ENCODE data around the gene PPP2R2D.

Gene PPP2R2D

DNA sequence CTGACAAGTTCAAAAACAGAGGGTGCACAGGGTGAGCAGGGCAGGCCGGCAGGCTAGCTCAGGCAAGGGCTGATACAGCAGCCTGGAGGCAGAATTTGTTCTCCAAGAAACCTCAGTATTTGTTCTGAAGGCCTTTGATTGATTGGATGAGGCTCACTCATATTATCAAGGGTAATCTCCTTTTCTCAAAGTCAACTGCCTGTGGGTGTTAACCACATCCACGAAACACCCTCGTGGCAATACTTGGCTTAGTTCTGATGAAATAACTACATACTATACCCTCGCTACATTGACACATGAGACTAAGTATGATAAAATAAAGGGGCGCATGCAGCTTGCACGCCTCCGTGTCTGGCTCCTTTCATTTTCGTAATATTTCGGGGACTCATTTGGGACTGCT, 4.4 kb upstream of the PPP2R2D start:
- ATAC-seq: no peak
- TF ChIP-seq RARB (CRISPR knock-in tag; IDR thresholded peaks at IDR 0.05) (no peak), TOX (CRISPR knock-in tag; IDR thresholded peaks at IDR 0.05; ENCODE audit: borderline replicate concordance) (no peak)
- TF ChIP-seq, protein P1, sequence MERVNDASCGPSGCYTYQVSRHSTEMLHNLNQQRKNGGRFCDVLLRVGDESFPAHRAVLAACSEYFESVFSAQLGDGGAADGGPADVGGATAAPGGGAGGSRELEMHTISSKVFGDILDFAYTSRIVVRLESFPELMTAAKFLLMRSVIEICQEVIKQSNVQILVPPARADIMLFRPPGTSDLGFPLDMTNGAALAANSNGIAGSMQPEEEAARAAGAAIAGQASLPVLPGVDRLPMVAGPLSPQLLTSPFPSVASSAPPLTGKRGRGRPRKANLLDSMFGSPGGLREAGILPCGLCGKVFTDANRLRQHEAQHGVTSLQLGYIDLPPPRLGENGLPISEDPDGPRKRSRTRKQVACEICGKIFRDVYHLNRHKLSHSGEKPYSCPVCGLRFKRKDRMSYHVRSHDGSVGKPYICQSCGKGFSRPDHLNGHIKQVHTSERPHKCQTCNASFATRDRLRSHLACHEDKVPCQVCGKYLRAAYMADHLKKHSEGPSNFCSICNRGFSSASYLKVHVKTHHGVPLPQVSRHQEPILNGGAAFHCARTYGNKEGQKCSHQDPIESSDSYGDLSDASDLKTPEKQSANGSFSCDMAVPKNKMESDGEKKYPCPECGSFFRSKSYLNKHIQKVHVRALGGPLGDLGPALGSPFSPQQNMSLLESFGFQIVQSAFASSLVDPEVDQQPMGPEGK (CRISPR knock-in tag; IDR thresholded peaks at IDR 0.05; ENCODE audit: borderline replicate concordance): no peak

DNA sequence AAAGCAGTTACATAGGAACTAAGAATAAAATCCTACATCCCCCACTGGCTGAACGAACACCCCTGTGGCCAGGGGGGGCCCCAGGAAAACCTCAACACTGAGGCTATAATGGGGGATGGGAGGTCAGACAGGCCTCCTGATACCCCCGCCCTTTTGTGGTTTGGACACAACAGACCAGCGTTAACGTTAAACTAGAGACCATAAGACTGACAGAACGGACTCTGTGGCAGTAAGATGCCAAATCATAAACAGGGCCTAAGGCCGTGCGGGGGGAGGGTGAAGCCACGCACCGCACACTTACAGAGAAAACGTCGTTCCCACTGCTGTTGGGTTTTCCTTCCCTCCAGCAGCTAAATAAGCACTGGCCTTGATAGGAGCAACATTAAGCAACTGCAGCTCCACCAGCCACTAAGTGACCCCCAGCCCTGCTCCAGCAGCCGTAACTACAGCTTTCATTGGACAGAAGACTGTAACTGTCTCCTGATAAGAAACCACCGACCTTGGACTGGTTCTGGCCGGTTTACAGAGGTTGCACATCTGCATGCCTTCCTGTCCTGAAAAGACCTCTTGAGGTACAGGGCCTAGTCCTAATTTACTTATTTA, 3.4 kb upstream of the PPP2R2D start:
- ATAC-seq: no peak
- no peak for TF ChIP-seq ZC3H10 (CRISPR knock-in tag; IDR thresholded peaks at IDR 0.05)
- no peak for TF ChIP-seq ZNF565 (CRISPR knock-in tag; conservative IDR thresholded peaks at IDR 0.05; ENCODE audit: low read depth)
- no peak for TF ChIP-seq ESRRG (CRISPR knock-in tag; IDR thresholded peaks at IDR 0.05)
- TF ChIP-seq, protein P2, sequence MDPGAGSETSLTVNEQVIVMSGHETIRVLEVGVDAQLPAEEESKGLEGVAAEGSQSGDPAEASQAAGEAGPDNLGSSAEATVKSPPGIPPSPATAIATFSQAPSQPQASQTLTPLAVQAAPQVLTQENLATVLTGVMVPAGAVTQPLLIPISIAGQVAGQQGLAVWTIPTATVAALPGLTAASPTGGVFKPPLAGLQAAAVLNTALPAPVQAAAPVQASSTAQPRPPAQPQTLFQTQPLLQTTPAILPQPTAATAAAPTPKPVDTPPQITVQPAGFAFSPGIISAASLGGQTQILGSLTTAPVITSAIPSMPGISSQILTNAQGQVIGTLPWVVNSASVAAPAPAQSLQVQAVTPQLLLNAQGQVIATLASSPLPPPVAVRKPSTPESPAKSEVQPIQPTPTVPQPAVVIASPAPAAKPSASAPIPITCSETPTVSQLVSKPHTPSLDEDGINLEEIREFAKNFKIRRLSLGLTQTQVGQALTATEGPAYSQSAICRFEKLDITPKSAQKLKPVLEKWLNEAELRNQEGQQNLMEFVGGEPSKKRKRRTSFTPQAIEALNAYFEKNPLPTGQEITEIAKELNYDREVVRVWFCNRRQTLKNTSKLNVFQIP (CRISPR knock-in tag; IDR thresholded peaks at IDR 0.05; ENCODE audit: borderline replicate concordance, low read depth): no peak
- no peak for TF ChIP-seq TOX (CRISPR knock-in tag; IDR thresholded peaks at IDR 0.05; ENCODE audit: borderline replicate concordance)
- TF ChIP-seq, protein P3, sequence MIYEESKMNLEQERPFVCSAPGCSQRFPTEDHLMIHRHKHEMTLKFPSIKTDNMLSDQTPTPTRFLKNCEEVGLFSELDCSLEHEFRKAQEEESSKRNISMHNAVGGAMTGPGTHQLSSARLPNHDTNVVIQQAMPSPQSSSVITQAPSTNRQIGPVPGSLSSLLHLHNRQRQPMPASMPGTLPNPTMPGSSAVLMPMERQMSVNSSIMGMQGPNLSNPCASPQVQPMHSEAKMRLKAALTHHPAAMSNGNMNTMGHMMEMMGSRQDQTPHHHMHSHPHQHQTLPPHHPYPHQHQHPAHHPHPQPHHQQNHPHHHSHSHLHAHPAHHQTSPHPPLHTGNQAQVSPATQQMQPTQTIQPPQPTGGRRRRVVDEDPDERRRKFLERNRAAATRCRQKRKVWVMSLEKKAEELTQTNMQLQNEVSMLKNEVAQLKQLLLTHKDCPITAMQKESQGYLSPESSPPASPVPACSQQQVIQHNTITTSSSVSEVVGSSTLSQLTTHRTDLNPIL (CRISPR knock-in tag; IDR thresholded peaks at IDR 0.05; ENCODE audit: low read depth): no peak
- no peak for TF ChIP-seq OSR1 (CRISPR knock-in tag; IDR thresholded peaks at IDR 0.05)
- TF ChIP-seq TCF4 (CRISPR knock-in tag; IDR thresholded peaks at IDR 0.05; ENCODE audit: borderline replicate concordance): no peak
- TF ChIP-seq, protein P1 (CRISPR knock-in tag; IDR thresholded peaks at IDR 0.05; ENCODE audit: borderline replicate concordance): no peak
- TF ChIP-seq CSDC2 (CRISPR knock-in tag; IDR thresholded peaks at IDR 0.05): no peak
- TF ChIP-seq PPARA (CRISPR knock-in tag; IDR thresholded peaks at IDR 0.05; ENCODE audit: borderline replicate concordance): no peak
- no peak for TF ChIP-seq ISL1 (CRISPR knock-in tag; IDR thresholded peaks at IDR 0.05)
- TF ChIP-seq ZFP30 (CRISPR knock-in tag; IDR thresholded peaks at IDR 0.05): no peak
- TF ChIP-seq ZNF8 (CRISPR knock-in tag; IDR thresholded peaks at IDR 0.05): no peak
- no peak for TF ChIP-seq GLIS3 (CRISPR knock-in tag; IDR thresholded peaks at IDR 0.05)
- no peak for TF ChIP-seq SNAI2 (CRISPR knock-in tag; IDR thresholded peaks at IDR 0.05)
- TF ChIP-seq ZFP3 (CRISPR knock-in tag; IDR thresholded peaks at IDR 0.05): no peak
- TF ChIP-seq, protein P4, sequence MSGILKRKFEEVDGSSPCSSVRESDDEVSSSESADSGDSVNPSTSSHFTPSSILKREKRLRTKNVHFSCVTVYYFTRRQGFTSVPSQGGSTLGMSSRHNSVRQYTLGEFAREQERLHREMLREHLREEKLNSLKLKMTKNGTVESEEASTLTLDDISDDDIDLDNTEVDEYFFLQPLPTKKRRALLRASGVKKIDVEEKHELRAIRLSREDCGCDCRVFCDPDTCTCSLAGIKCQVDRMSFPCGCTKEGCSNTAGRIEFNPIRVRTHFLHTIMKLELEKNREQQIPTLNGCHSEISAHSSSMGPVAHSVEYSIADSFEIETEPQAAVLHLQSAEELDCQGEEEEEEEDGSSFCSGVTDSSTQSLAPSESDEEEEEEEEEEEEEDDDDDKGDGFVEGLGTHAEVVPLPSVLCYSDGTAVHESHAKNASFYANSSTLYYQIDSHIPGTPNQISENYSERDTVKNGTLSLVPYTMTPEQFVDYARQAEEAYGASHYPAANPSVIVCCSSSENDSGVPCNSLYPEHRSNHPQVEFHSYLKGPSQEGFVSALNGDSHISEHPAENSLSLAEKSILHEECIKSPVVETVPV (CRISPR knock-in tag; IDR thresholded peaks at IDR 0.05): no peak
- no peak for TF ChIP-seq ARNTL (CRISPR knock-in tag; IDR thresholded peaks at IDR 0.05; ENCODE audit: borderline replicate concordance, low read depth)
- no peak for TF ChIP-seq RARB (CRISPR knock-in tag; IDR thresholded peaks at IDR 0.05)

DNA sequence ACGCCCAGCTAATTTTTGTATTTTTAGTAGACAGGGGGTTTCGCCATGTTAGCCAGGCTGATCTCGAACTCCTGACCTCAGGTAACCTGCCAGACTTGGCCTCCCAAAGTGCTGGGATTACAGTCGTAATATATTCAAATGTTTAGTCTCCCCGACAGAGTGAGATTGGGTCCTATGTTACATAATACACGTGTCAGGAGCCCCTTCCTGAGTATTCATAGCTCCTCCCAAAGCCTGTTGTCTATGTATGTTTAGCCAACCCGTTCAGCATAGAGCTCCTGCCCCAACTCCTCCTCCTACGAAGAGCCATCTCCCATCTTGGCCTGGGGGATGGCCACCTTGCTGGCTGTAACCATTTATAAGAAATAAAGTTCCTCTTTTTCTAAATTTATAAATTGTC, 2.7 kb upstream of the PPP2R2D start:
- ATAC-seq: no peak
- TF ChIP-seq TOX (CRISPR knock-in tag; IDR thresholded peaks at IDR 0.05; ENCODE audit: borderline replicate concordance): no peak
- TF ChIP-seq, protein P5, sequence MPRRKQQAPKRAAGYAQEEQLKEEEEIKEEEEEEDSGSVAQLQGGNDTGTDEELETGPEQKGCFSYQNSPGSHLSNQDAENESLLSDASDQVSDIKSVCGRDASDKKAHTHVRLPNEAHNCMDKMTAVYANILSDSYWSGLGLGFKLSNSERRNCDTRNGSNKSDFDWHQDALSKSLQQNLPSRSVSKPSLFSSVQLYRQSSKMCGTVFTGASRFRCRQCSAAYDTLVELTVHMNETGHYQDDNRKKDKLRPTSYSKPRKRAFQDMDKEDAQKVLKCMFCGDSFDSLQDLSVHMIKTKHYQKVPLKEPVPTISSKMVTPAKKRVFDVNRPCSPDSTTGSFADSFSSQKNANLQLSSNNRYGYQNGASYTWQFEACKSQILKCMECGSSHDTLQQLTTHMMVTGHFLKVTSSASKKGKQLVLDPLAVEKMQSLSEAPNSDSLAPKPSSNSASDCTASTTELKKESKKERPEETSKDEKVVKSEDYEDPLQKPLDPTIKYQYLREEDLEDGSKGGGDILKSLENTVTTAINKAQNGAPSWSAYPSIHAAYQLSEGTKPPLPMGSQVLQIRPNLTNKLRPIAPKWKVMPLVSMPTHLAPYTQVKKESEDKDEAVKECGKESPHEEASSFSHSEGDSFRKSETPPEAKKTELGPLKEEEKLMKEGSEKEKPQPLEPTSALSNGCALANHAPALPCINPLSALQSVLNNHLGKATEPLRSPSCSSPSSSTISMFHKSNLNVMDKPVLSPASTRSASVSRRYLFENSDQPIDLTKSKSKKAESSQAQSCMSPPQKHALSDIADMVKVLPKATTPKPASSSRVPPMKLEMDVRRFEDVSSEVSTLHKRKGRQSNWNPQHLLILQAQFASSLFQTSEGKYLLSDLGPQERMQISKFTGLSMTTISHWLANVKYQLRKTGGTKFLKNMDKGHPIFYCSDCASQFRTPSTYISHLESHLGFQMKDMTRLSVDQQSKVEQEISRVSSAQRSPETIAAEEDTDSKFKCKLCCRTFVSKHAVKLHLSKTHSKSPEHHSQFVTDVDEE (CRISPR knock-in tag; IDR thresholded peaks at IDR 0.05): no peak
- TF ChIP-seq, protein P1 (CRISPR knock-in tag; IDR thresholded peaks at IDR 0.05; ENCODE audit: borderline replicate concordance): no peak
- TF ChIP-seq, protein P2 (CRISPR knock-in tag; IDR thresholded peaks at IDR 0.05; ENCODE audit: borderline replicate concordance, low read depth): no peak
- no peak for TF ChIP-seq ZNF565 (CRISPR knock-in tag; conservative IDR thresholded peaks at IDR 0.05; ENCODE audit: low read depth)
- TF ChIP-seq ISL1 (CRISPR knock-in tag; IDR thresholded peaks at IDR 0.05): no peak
- TF ChIP-seq GLIS3 (CRISPR knock-in tag; IDR thresholded peaks at IDR 0.05): no peak
- TF ChIP-seq ARNTL (CRISPR knock-in tag; IDR thresholded peaks at IDR 0.05; ENCODE audit: borderline replicate concordance, low read depth): no peak
- TF ChIP-seq RARB (CRISPR knock-in tag; IDR thresholded peaks at IDR 0.05): no peak
- no peak for TF ChIP-seq ZFP30 (CRISPR knock-in tag; IDR thresholded peaks at IDR 0.05)

Data from SK-N-SH treated with all-trans-retinoic acid at 6 μM for 48 hours (cell line).